ENCODE results near the gene GMPPA. TPM values are rescaled to one million over a fixed set of nuclear protein-coding genes. Genes with fewer than 3 reads are reported as not detected.

Gene GMPPA
- total RNA-seq, 2 experiments from 2014 or later, result 35.2 to 35.5 TPM

DNA sequence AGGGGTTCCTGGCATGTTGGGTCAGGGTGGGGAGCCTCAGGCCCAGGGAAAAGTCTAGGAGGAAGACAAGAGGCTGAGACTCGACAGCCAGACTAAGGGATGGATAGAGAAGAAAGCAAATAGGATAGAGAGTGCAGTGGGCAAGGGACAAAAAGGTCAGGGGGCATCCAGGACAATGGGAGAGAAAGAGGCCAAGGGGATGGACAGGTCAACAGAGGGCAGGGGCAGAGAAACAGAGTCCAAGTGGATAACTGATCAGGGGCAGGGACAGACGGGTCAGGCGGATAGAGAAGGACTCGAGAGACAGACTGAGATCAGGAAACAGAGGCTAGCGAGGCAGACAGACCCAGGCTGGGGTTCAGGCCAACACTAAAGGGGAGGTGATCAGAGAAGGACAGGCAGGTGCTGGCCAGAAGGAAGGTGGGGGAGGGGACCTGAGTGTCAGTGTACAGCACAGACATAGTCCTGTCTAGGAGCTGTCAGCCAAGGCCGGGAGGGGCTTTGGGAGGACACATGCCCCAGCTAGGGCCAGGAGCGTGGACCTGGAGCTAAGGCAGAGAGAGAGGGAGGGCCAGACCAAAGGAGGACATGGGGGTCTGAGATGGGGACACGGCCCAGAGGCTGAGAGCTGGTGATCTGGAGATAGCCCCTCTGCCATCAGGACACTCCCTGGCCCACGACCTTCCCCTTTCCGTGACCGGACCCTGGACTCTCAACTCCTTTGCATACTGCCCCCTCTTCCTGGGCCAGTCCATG is 27.8 kb downstream of the GMPPA start:
- H3K9me3 Mint-ChIP-seq (ENCODE audit: low read depth), result no peaks in the 10 kb centered on the region
- H3K27me3 Mint-ChIP-seq, result peaks cover 68% of the 10 kb centered on the region
- ATAC-seq, result no peak
- ChIA-PET CTCF (interaction anchor here (0.5 to 8.0 kb wide), 8 partner anchors 8 to 124 kb away, joined by 3 to 128 read pairs (median 22); partner anchors contain the start of genes CHPF, GMPPA and TMEM198), POLR2A (no interaction called here)
- peaks cover 10% of the 10 kb centered on the region for H3K4me1 Mint-ChIP-seq
- intact Hi-C loops (cut with DNase I, micrococcal nuclease), result no loop called here
- H3K27ac Mint-ChIP-seq, result no peak overlapping the region
- H3K4me3 Mint-ChIP-seq, result no peak overlapping the region
- no peaks in the 10 kb centered on the region for H3K36me3 Mint-ChIP-seq (ENCODE audit: low read depth)
- DNase-seq, result no peak

GRCh38 chr2:219527076-219527394 is 28.3 kb downstream of the GMPPA start:
- ChIA-PET CTCF (interaction anchor here (4.9 to 8.0 kb wide), 5 partner anchors 9 to 124 kb away, joined by 37 to 128 read pairs (median 55); partner anchors contain the start of genes CHPF, GMPPA and TMEM198), POLR2A (no interaction called here)
- Mint-ChIP-seq H3K4me3 (no peak overlapping the region), H3K9me3 (ENCODE audit: low read depth) (no peaks in the 10 kb centered on the region), H3K27me3 (peaks cover 63% of the 10 kb centered on the region), H3K36me3 (ENCODE audit: low read depth) (no peaks in the 10 kb centered on the region), H3K27ac (no peak overlapping the region), H3K4me1 (peaks cover 5% of the 10 kb centered on the region)
- intact Hi-C loops (cut with DNase I, micrococcal nuclease), result no loop called here
- no peak for DNase-seq
- ATAC-seq, result no peak

DNA sequence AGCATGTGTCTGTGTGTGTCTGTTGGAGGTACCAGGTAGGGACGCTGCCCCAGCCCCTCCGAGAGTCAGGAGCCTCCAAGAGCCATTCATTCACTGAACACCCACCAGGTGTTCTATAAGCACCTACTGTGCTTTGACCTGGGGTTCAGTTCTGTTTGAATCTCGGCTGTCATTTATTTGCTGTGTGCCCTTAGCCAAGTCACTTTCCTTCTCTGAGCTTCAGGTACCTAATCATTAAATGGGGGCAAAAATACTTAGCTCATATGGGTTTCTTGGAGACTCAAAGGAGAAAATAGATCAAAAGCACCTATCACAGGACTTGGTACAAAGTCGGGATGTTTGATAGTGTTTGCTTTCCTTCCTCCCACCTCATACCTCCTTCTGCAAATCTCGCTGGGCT is 28.8 kb downstream of the GMPPA start:
- POLR2A ChIA-PET, result no interaction called here
- CTCF ChIA-PET, result interaction anchor here (1.0 to 8.0 kb wide), 10 partner anchors 9 to 139 kb away, joined by 3 to 128 read pairs (median 24); partner anchors contain the start of genes CHPF, GMPPA and TMEM198
- ATAC-seq (no peak), DNase-seq (no peak)
- H3K27ac Mint-ChIP-seq, result no peak overlapping the region
- no peaks in the 10 kb centered on the region for H3K9me3 Mint-ChIP-seq (ENCODE audit: low read depth)
- intact Hi-C loops (cut with DNase I, micrococcal nuclease), result no loop called here
- peaks cover 4% of the 10 kb centered on the region for H3K4me1 Mint-ChIP-seq
- no peak overlapping the region for H3K4me3 Mint-ChIP-seq
- H3K36me3 Mint-ChIP-seq (ENCODE audit: low read depth), result no peaks in the 10 kb centered on the region
- peaks cover 63% of the 10 kb centered on the region for H3K27me3 Mint-ChIP-seq

GRCh38 chr2:219530048-219530963 is 31.6 kb downstream of the GMPPA start:
- no peaks in the 10 kb centered on the region for H3K9me3 Mint-ChIP-seq (ENCODE audit: low read depth)
- CTCF ChIA-PET, result interaction anchor here (0.6 to 8.0 kb wide), 47 partner anchors 8 to 366 kb away, joined by 3 to 128 read pairs (median 4); partner anchors contain the start of genes ASIC4, CHPF, GMPPA and STK11IP
- no peaks in the 10 kb centered on the region for H3K4me1 Mint-ChIP-seq
- H3K27ac Mint-ChIP-seq, result no peak overlapping the region
- ATAC-seq, result peak; percentile 97
- intact Hi-C loops (cut with DNase I, micrococcal nuclease), result loop anchor here (1.0 to 5.0 kb wide), 5 partner anchors 35 to 127 kb away; no protein-coding TSS in a partner anchor
- no peak overlapping the region for H3K4me3 Mint-ChIP-seq
- peak; percentile 93 for DNase-seq
- H3K27me3 Mint-ChIP-seq, result peaks cover 49% of the 10 kb centered on the region
- POLR2A ChIA-PET, result interaction anchor here (1.0 kb wide), 1 partner anchor 21 kb away, joined by 4 read pairs; no protein-coding TSS in a partner anchor
- H3K36me3 Mint-ChIP-seq (ENCODE audit: low read depth), result no peaks in the 10 kb centered on the region

- Mint-ChIP-seq H3K27ac (no peak overlapping the region), H3K4me3 (no peak overlapping the region), H3K4me1 (no peaks in the 10 kb centered on the region), H3K9me3 (ENCODE audit: low read depth) (no peaks in the 10 kb centered on the region), H3K36me3 (ENCODE audit: low read depth) (no peaks in the 10 kb centered on the region), H3K27me3 (peaks cover 40% of the 10 kb centered on the region)
- intact Hi-C loops (cut with DNase I, micrococcal nuclease), result loop anchor here in 1 of 2 experiments (5.0 kb wide), 1 partner anchor 75 kb away; no protein-coding TSS in a partner anchor
- POLR2A ChIA-PET, result no interaction called here
- CTCF ChIA-PET, result interaction anchor here (1.1 to 8.0 kb wide), 9 partner anchors 11 to 141 kb away, joined by 3 to 128 read pairs (median 37); partner anchors contain the start of genes CHPF, GMPPA and TMEM198
- ATAC-seq (no peak), DNase-seq (no peak)
Observed at GRCh38 chr2:219531639-219532377, 33.1 kb downstream of the GMPPA start.

GRCh38 chr2:219532378-219532649 is 33.6 kb downstream of the GMPPA start:
- Mint-ChIP-seq H3K36me3 (ENCODE audit: low read depth) (no peaks in the 10 kb centered on the region), H3K4me1 (no peaks in the 10 kb centered on the region), H3K9me3 (ENCODE audit: low read depth) (no peaks in the 10 kb centered on the region), H3K4me3 (no peak overlapping the region), H3K27ac (no peak overlapping the region), H3K27me3 (peaks cover 36% of the 10 kb centered on the region)
- DNase-seq, result no peak
- ChIA-PET CTCF (interaction anchor here (1.4 to 8.0 kb wide), 6 partner anchors 10 to 142 kb away, joined by 3 to 128 read pairs (median 46); partner anchors contain the start of genes CHPF, GMPPA and TMEM198), POLR2A (no interaction called here)
- ATAC-seq, result no peak
- intact Hi-C loops (cut with DNase I, micrococcal nuclease), result loop anchor here in 1 of 2 experiments (5.0 kb wide), 1 partner anchor 75 kb away; no protein-coding TSS in a partner anchor

DNA sequence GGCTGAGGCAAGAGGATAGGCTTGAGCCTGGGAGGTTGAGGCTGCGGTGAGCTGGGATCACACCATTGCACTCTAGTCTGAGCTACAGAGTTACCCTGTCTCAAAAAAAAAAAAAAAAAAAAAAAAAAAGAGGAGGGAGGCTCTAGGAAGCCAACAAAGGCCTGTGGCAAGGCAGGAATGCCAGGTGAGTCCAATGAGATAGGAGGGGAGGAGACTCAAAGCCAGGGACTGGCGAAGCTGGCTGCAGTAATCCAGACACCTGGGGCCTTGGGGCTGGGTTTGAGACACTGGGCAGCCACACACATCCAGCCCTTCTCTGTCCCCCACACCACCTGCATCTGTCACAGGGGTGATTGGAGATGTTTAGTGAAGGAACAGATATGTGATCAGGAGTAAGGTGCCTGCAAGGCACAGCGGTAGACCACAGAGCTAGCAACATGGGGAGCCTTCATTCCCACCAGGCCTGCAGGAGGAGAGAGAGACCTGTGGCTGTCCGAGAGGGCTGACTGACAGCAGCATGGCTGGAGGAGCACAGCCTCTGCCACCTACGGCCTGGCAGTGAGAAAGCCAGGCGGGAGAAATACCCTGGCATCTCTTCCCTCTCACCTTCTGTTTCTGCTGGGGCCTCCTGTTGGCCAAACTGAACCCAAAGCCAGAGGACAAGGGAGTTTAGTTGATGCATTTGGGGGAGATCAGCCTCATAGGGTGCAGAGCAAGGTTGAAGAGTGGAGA is 35.4 kb downstream of the GMPPA start:
- H3K9me3 Mint-ChIP-seq (ENCODE audit: low read depth), result no peaks in the 10 kb centered on the region
- H3K27ac Mint-ChIP-seq, result no peak overlapping the region
- no peaks in the 10 kb centered on the region for H3K36me3 Mint-ChIP-seq (ENCODE audit: low read depth)
- intact Hi-C loops (cut with DNase I, micrococcal nuclease), result loop anchor here in 1 of 2 experiments (5.0 kb wide), 1 partner anchor 77 kb away; no protein-coding TSS in a partner anchor
- peaks cover 24% of the 10 kb centered on the region for H3K27me3 Mint-ChIP-seq
- H3K4me1 Mint-ChIP-seq, result no peaks in the 10 kb centered on the region
- CTCF ChIA-PET, result interaction anchor here (1.0 kb wide), 1 partner anchor 39 kb away, joined by 4 read pairs; no protein-coding TSS in a partner anchor
- ATAC-seq, result no peak
- no peak overlapping the region for H3K4me3 Mint-ChIP-seq
- no peak for DNase-seq
- POLR2A ChIA-PET, result no interaction called here

- no peak overlapping the region for H3K4me3 Mint-ChIP-seq
- CTCF ChIA-PET, result interaction anchor here (1.1 kb wide), 1 partner anchor 16 kb away, joined by 3 read pairs; no protein-coding TSS in a partner anchor
Observed at GRCh38 chr2:219536425-219536824, 37.7 kb downstream of the GMPPA start.

DNA sequence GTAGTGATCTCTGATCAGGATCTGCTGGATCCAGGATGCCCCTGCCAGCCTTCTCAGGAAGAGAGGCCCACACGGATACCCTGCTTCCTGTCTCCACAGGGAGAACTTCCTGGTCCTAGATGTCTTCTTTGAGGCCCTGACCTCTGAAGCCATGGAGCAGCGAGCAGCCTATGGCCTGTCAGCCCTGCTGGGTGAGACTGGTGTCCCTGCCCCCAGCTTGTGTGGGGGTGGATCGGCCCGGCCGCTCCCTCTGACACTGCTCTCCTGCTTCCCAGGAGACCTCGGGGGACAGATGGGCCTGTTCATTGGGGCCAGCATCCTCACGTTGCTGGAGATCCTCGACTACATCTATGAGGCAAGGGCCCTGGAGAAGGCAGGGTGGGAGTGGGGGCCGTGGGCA is 38.3 kb downstream of the GMPPA start:
- Mint-ChIP-seq H3K27ac (no peak overlapping the region), H3K4me3 (no peak overlapping the region), H3K27me3 (peaks cover 3% of the 10 kb centered on the region), H3K9me3 (ENCODE audit: low read depth) (no peaks in the 10 kb centered on the region), H3K36me3 (ENCODE audit: low read depth) (peaks cover 11% of the 10 kb centered on the region), H3K4me1 (peaks cover 6% of the 10 kb centered on the region)
- ChIA-PET POLR2A (no interaction called here), CTCF (interaction anchor here (1.1 kb wide), 1 partner anchor 15 kb away, joined by 3 read pairs; no protein-coding TSS in a partner anchor)
- DNase-seq (no peak), ATAC-seq (no peak)
- intact Hi-C loops (cut with DNase I, micrococcal nuclease), result no loop called here

More at GRCh38 chr2:219536425-219536824, 37.7 kb downstream of the GMPPA start:
- H3K27ac Mint-ChIP-seq, result no peak overlapping the region
- POLR2A ChIA-PET, result no interaction called here
- ATAC-seq (no peak), DNase-seq (no peak)
- peaks cover 3% of the 10 kb centered on the region for H3K27me3 Mint-ChIP-seq
- intact Hi-C loops (cut with DNase I, micrococcal nuclease), result no loop called here
- no peaks in the 10 kb centered on the region for H3K9me3 Mint-ChIP-seq (ENCODE audit: low read depth)
- H3K36me3 Mint-ChIP-seq (ENCODE audit: low read depth), result peaks cover 10% of the 10 kb centered on the region
- peaks cover 4% of the 10 kb centered on the region for H3K4me1 Mint-ChIP-seq

DNA sequence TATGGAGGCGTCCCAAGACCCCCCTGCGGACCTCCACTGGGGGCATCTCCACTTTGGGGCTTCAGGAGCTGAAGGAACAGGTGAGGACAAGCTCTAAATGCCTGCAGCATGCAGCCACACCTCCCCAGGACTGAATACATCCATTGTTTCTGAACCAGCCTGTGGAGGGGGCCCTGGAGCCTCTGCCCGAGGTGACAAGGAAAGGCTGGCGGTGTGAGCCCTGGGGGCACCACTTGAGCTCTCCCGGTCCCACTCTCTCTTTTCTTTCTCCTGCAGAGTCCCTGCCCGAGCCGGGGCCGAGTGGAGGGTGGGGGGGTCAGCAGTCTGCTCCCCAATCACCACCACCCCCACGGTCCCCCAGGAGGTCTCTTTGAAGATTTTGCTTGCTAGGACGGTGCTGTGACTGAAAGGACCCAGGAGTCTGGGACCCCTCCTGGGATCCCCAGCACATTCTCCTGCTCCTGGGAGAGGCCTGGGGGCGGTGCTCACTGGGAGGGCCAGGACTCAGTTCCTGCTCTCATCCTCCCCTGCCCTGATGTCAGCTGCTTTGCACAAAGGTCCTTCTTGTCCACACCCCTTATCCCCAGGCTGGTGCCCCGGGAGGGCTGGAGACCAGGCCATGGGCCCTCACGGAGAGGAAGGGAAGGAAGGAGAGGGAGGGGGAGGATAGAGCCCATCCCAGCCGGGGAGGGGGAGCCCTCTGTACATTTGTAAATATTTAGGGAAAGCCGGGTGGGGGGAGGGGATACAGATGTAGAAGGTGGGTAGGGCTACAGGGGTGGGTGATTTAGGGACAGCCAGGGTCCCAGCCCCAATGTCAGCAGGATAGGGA is 39.2 kb downstream of the GMPPA start:
- H3K4me1 Mint-ChIP-seq, result peaks cover 14% of the 10 kb centered on the region
- DNase-seq, result no peak
- ATAC-seq, result no peak
- no peaks in the 10 kb centered on the region for H3K27me3 Mint-ChIP-seq
- CTCF ChIA-PET, result interaction anchor here (0.7 to 1.1 kb wide), 2 partner anchors 14 to 140 kb away, joined by 3 read pairs; no protein-coding TSS in a partner anchor
- H3K36me3 Mint-ChIP-seq (ENCODE audit: low read depth), result peaks cover 11% of the 10 kb centered on the region
- POLR2A ChIA-PET, result no interaction called here
- H3K27ac Mint-ChIP-seq, result no peak overlapping the region
- intact Hi-C loops (cut with DNase I, micrococcal nuclease), result no loop called here
- H3K4me3 Mint-ChIP-seq, result no peak overlapping the region
- H3K9me3 Mint-ChIP-seq (ENCODE audit: low read depth), result no peaks in the 10 kb centered on the region

All from activated CD4-positive, alpha-beta T cell treated with anti-CD3 and anti-CD28 coated beads for 36 hours (primary cell).